ENCODE results near the gene STAT4. TPM values are rescaled to one million over a fixed set of nuclear protein-coding genes. Genes with fewer than 3 reads are reported as not detected.

STAT4 gene
- total RNA-seq, 1 experiment from 2014 or later = 0.85 TPM

DNA sequence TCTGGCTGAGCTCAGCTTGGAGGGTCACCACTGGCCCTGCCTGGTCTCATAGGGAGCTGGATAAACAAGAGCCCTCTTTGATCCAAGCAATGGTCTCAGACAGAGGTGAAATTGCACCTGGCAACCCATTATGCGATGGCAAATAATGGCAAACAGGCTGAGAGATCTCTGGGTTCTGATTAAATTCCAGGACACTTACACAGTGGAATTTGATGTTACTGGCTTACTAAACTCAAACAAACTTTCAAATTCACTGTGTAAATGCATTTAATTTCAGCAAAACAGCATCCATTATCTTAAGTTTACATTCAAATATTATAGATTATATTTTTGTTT, 19.5 kb upstream of the STAT4 start:
- peaks cover 63% of the 10 kb centered on the region for H3K4me1 Mint-ChIP-seq (ENCODE audit: low read depth, unreplicated experiment)

DNA sequence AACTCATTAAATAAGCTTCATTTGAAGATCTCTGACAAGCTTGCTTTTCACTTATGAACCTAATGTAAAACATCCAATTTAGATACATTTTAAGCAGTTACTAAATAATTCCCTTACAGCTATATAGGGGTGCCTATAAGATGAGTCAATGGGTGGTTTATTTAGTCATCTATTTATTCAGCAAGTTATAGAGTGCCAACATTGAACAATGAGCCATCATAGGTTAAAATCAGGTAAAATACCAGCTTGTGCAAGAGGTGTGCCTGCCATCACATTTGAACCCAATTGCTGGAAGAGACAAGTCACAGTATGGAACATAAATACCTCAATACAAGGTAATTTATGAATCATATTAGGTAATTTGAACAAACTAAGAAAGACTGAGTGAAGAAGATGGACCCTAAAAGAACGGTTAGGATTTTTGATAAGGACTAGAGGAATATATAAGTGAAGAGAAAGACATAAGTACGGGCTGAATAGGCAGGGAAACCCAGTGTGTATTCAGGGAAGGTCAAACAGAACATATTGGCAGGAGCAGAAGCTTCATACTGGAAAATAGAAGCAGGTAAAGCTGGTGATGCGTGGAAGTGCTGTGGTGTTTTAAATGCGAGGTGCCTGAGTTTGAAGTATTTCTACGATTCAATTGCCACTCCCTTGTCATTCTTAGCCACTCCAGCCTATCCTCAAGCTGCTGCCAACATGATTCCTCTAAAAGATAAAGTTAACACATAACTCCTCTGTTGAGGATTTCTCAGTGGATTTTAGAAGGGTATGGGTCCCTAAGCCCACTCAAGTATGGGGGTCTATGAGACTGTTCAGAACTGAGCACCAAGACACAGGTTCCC, 18.9 kb upstream of the STAT4 start:
- TF ChIP-seq, protein P1, sequence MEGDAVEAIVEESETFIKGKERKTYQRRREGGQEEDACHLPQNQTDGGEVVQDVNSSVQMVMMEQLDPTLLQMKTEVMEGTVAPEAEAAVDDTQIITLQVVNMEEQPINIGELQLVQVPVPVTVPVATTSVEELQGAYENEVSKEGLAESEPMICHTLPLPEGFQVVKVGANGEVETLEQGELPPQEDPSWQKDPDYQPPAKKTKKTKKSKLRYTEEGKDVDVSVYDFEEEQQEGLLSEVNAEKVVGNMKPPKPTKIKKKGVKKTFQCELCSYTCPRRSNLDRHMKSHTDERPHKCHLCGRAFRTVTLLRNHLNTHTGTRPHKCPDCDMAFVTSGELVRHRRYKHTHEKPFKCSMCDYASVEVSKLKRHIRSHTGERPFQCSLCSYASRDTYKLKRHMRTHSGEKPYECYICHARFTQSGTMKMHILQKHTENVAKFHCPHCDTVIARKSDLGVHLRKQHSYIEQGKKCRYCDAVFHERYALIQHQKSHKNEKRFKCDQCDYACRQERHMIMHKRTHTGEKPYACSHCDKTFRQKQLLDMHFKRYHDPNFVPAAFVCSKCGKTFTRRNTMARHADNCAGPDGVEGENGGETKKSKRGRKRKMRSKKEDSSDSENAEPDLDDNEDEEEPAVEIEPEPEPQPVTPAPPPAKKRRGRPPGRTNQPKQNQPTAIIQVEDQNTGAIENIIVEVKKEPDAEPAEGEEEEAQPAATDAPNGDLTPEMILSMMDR (IDR thresholded peaks at IDR 0.05; ENCODE audit: unreplicated experiment) = no peak
- H3K9me3 Mint-ChIP-seq (ENCODE audit: low read depth, unreplicated experiment) = no peaks in the 10 kb centered on the region
- H3K27ac Mint-ChIP-seq (ENCODE audit: unreplicated experiment) = no peak overlapping the region
- CTCF ChIA-PET = interaction anchor here (0.8 to 0.9 kb wide), 2 partner anchors 9 to 48 kb away, joined by 3 read pairs; no protein-coding TSS in a partner anchor
- H3K36me3 Mint-ChIP-seq (ENCODE audit: insufficient read depth, unreplicated experiment) = no peaks in the 10 kb centered on the region
- no peaks in the 10 kb centered on the region for H3K27me3 Mint-ChIP-seq (ENCODE audit: unreplicated experiment)
- intact Hi-C loops (cut with micrococcal nuclease; ENCODE audit: unreplicated experiment) = loop anchor here (5.0 to 10.0 kb wide), 6 partner anchors 63 to 245 kb away; partner anchors contain the start of gene MYO1B
- DNase-seq = no peak
- H3K4me1 Mint-ChIP-seq (ENCODE audit: low read depth, unreplicated experiment) = peaks cover 64% of the 10 kb centered on the region
- no TSS peak for BruUV-seq (replicated peaks)
- H3K4me3 Mint-ChIP-seq (ENCODE audit: low read depth, unreplicated experiment) = no peak overlapping the region

More for the DNA sequence above, 19.5 kb upstream of the STAT4 start:
- CTCF ChIA-PET = no interaction called here
- Mint-ChIP-seq H3K27me3 (ENCODE audit: unreplicated experiment) (no peaks in the 10 kb centered on the region), H3K36me3 (ENCODE audit: insufficient read depth, unreplicated experiment) (no peaks in the 10 kb centered on the region), H3K27ac (ENCODE audit: unreplicated experiment) (no peak overlapping the region), H3K9me3 (ENCODE audit: low read depth, unreplicated experiment) (no peaks in the 10 kb centered on the region), H3K4me3 (ENCODE audit: low read depth, unreplicated experiment) (no peak overlapping the region)
- TF ChIP-seq, protein P1 (IDR thresholded peaks at IDR 0.05; ENCODE audit: unreplicated experiment) = no peak
- no TSS peak for BruUV-seq (replicated peaks)
- intact Hi-C loops (cut with micrococcal nuclease; ENCODE audit: unreplicated experiment) = no loop called here
- no peak for DNase-seq

DNA sequence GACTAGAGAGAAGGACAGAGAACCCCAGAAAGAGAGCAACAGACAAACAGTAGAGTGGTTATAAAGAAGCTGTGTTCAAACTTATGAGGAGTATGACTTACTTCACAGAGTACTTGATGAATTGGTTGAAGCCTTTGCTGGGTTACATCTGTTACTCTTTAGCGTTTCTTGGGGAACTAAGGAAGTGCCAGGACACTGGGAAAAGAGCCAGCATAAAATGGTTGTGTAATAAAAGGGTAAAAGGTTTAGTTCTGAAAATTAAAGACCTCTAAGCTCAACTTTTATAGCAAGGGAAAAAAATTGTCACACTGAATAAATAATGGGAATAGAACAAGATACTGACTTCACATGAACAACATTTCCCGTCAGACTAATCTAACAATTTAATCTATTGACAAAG, 17.0 kb upstream of the STAT4 start:
- CTCF ChIA-PET = interaction anchor here (0.6 to 0.8 kb wide), 3 partner anchors 57 to 354 kb away, joined by 3 to 4 read pairs (median 4); no protein-coding TSS in a partner anchor
- no peaks in the 10 kb centered on the region for H3K9me3 Mint-ChIP-seq (ENCODE audit: low read depth, unreplicated experiment)
- H3K4me1 Mint-ChIP-seq (ENCODE audit: low read depth, unreplicated experiment) = peaks cover 64% of the 10 kb centered on the region
- H3K27me3 Mint-ChIP-seq (ENCODE audit: unreplicated experiment) = peaks cover 9% of the 10 kb centered on the region
- peak overlapping the region; percentile 39 for H3K27ac Mint-ChIP-seq (ENCODE audit: unreplicated experiment)
- DNase-seq = no peak
- H3K4me3 Mint-ChIP-seq (ENCODE audit: low read depth, unreplicated experiment) = no peak overlapping the region
- TF ChIP-seq, protein P1 (IDR thresholded peaks at IDR 0.05; ENCODE audit: unreplicated experiment) = no peak
- H3K36me3 Mint-ChIP-seq (ENCODE audit: insufficient read depth, unreplicated experiment) = no peaks in the 10 kb centered on the region
- no TSS peak for BruUV-seq (replicated peaks)
- intact Hi-C loops (cut with micrococcal nuclease; ENCODE audit: unreplicated experiment) = loop anchor here (2.0 to 10.0 kb wide), 7 partner anchors 51 to 247 kb away; partner anchors contain the start of gene MYO1B

DNA sequence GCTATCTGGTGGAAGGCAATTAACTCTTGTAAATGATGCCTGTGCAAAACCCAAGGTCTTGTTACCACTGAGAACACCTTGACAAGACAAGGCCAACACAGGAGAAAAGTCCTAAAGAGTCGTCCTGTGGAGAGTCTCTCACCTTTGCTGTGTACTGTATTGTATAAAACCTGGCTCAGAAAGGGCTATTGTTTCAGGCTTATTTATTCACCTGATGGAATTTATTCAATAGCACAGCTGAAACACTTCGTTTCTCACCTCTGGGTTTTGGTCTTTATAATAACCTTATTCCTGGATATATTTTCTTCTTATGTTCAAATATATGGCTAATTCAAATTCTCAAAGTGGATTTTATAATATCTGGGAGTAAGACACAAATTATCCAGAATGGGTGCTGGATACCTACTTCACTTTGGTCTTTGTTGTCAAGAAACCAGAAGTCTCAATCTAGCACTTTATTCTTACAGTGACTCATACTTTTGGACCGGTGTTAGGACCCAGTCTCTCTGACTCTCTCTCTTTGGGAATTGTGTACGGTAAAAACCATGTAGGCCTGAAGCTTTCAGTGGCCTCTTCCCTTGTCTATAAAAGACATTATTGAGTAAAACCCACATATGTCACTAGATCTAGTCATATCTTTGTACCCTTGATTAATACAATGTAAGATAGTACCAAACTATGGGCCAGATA, 16.1 kb upstream of the STAT4 start:
- no peaks in the 10 kb centered on the region for H3K36me3 Mint-ChIP-seq (ENCODE audit: insufficient read depth, unreplicated experiment)
- TF ChIP-seq, protein P1 (IDR thresholded peaks at IDR 0.05; ENCODE audit: unreplicated experiment) = no peak
- no peak overlapping the region for H3K27ac Mint-ChIP-seq (ENCODE audit: unreplicated experiment)
- H3K4me1 Mint-ChIP-seq (ENCODE audit: low read depth, unreplicated experiment) = peaks cover 56% of the 10 kb centered on the region
- no peaks in the 10 kb centered on the region for H3K9me3 Mint-ChIP-seq (ENCODE audit: low read depth, unreplicated experiment)
- no peak overlapping the region for H3K4me3 Mint-ChIP-seq (ENCODE audit: low read depth, unreplicated experiment)
- CTCF ChIA-PET = interaction anchor here (0.6 to 1.9 kb wide), 9 partner anchors 51 to 376 kb away, joined by 3 to 8 read pairs (median 5); no protein-coding TSS in a partner anchor
- no TSS peak for BruUV-seq (replicated peaks)
- intact Hi-C loops (cut with micrococcal nuclease; ENCODE audit: unreplicated experiment) = loop anchor here (2.0 to 10.0 kb wide), 7 partner anchors 52 to 248 kb away; partner anchors contain the start of gene MYO1B
- peaks cover 13% of the 10 kb centered on the region for H3K27me3 Mint-ChIP-seq (ENCODE audit: unreplicated experiment)
- DNase-seq = no peak
